Activated CD4-positive, alpha-beta T cell treated with anti-CD3 and anti-CD28 coated beads, Interleukin-2, Interleukin-6, amounts not matched to agents 100 ng/mL and 50 ng/mL, durations not matched to agents 16 hours and 8 hours (primary cell): Measurements from ENCODE around the gene ERVFRD-1.
"Not testable (repeated sequence)": the region's sequence is repeated elsewhere in the genome, so short reads cannot be mapped to it uniquely, and the experiment has no call there.

Source experiments
- DNase-seq: peaks from one replicate; pipeline ENCODE4 v3.0.0-alpha.2; 2020

ERVFRD-1 gene

GRCh38 chr6:11087141-11087812 lies 24.2 kb downstream of the ERVFRD-1 start:
- DNase-seq = not testable (repeated sequence)

- DNase-seq = no peak
These were observed 25.6 kb downstream of the ERVFRD-1 start for GRCh38 chr6:11085758-11086435.

- DNase-seq = no peak
These were observed 27.6 kb downstream of the ERVFRD-1 start for GRCh38 chr6:11083956-11084355.

- DNase-seq = no peak
These were observed 28.0 kb downstream of the ERVFRD-1 start for GRCh38 chr6:11083491-11083890.

- DNase-seq = no peak
These were observed 31.2 kb downstream of the ERVFRD-1 start for GRCh38 chr6:11080296-11080695.

- no peak for DNase-seq
These were observed 33.3 kb downstream of the ERVFRD-1 start for GRCh38 chr6:11078266-11078665.

- DNase-seq = no peak
These were observed 35.0 kb downstream of the ERVFRD-1 start for GRCh38 chr6:11076540-11076939.

- no peak for DNase-seq
These were observed 39.4 kb downstream of the ERVFRD-1 start for GRCh38 chr6:11072101-11072500.

GRCh38 chr6:11069760-11070159 lies 41.8 kb downstream of the ERVFRD-1 start:
- DNase-seq = no peak

GRCh38 chr6:11067348-11067747 lies 44.2 kb downstream of the ERVFRD-1 start:
- no peak for DNase-seq

GRCh38 chr6:11066505-11067347 lies 44.8 kb downstream of the ERVFRD-1 start:
- DNase-seq = no peak

GRCh38 chr6:11065436-11066202 lies 45.9 kb downstream of the ERVFRD-1 start:
- no peak for DNase-seq

- no peak for DNase-seq
These were observed 46.7 kb downstream of the ERVFRD-1 start for GRCh38 chr6:11064836-11065235.

- DNase-seq = no peak
These were observed 48.8 kb downstream of the ERVFRD-1 start for GRCh38 chr6:11062715-11063114.

- DNase-seq = no peak
These were observed 49.4 kb downstream of the ERVFRD-1 start for GRCh38 chr6:11062083-11062482.

- DNase-seq = no peak
These were observed 53.1 kb downstream of the ERVFRD-1 start for GRCh38 chr6:11058406-11058805.

- DNase-seq = no peak
These were observed 54.7 kb downstream of the ERVFRD-1 start for GRCh38 chr6:11056871-11057270.

- DNase-seq = no peak
These were observed 56.3 kb downstream of the ERVFRD-1 start for GRCh38 chr6:11055127-11055627.

- no peak for DNase-seq
These were observed 56.8 kb downstream of the ERVFRD-1 start for GRCh38 chr6:11054722-11055121.

- no peak for DNase-seq
These were observed 58.2 kb downstream of the ERVFRD-1 start for GRCh38 chr6:11053307-11053706.
